IMR-90 (cell line): Measurements from ENCODE around the gene AGGF1.
A peak's percentile ranks its signal among the peaks of the same experiment; 100 is the strongest.

Experiments used
- BHLHE40 ChIP-seq: fragments of 150-350 bp; IDR thresholded peaks from 2 replicates; pipeline ENCODE4 v1.6.1; 2016; ENCODE audit warnings: mild to moderate bottlenecking, low read depth, low read length
- CEBPB ChIP-seq: IDR thresholded peaks from 2 replicates; pipeline ENCODE4 v1.6.1; 2012; ENCODE audit warnings: low read depth, low read length, improper control_type of control experiment
- CHD1 ChIP-seq: IDR thresholded peaks from 2 replicates; pipeline ENCODE4 v1.6.1; 2012; ENCODE audit warnings: low read depth, low read length, improper control_type of control experiment
- FOS ChIP-seq: fragments of 150-350 bp; IDR thresholded peaks from 2 replicates; pipeline ENCODE4 v1.6.1; 2016; ENCODE audit warnings: low read depth, low read length
- MAZ ChIP-seq: IDR thresholded peaks from 2 replicates; pipeline ENCODE4 v1.6.1; 2012; ENCODE audit warnings: low read depth, mild to moderate bottlenecking, low read length, improper control_type of control experiment, moderate library complexity, borderline replicate concordance
- MXI1 ChIP-seq: IDR thresholded peaks from 2 replicates; pipeline ENCODE4 v1.6.1; 2012; ENCODE audit warnings: low read depth, mild to moderate bottlenecking, low read length, moderate library complexity, borderline replicate concordance
- NFE2L2 ChIP-seq: fragments of 150-350 bp; IDR thresholded peaks from 2 replicates; pipeline ENCODE4 v1.6.1; 2016; ENCODE audit warnings: low read depth, mild to moderate bottlenecking, low read length
- POLR2A ChIP-seq: IDR thresholded peaks from 2 replicates; pipeline ENCODE4 v1.6.1; 2012; ENCODE audit warnings: mild to moderate bottlenecking, low read depth, low read length
- RAD21 ChIP-seq: IDR thresholded peaks from 2 replicates; pipeline ENCODE4 v1.6.1; 2012; ENCODE audit warnings: low read length, improper control_type of control experiment
- RFX5 ChIP-seq: IDR thresholded peaks from 2 replicates; pipeline ENCODE4 v1.8.0; 2012; ENCODE audit warnings: low read depth, mild to moderate bottlenecking, low read length, moderate library complexity
- SMC3 ChIP-seq: fragments of 150-350 bp; IDR thresholded peaks from 2 replicates; pipeline ENCODE4 v1.6.1; 2016; ENCODE audit warnings: low read depth, mild to moderate bottlenecking, antibody characterized with exemption, low read length, moderate library complexity
- TF ChIP-seq, protein P1 (sequence below): conservative IDR thresholded peaks from 2 replicates; pipeline ENCODE4 v1.5.1; 2012; ENCODE audit warnings: mild to moderate bottlenecking, low read depth, low read length, improper control_type of control experiment
- TF ChIP-seq, protein P2 (sequence below): fragments of 150-350 bp; IDR thresholded peaks from 2 replicates; pipeline ENCODE4 v1.6.1; 2016; ENCODE audit warnings: low read depth, mild to moderate bottlenecking, low read length, moderate library complexity, borderline replicate concordance
- TF ChIP-seq, protein P3 (sequence below): fragments of 150-350 bp; IDR thresholded peaks from 2 replicates; pipeline ENCODE4 v1.6.1; 2017; ENCODE audit warnings: mild to moderate bottlenecking, antibody characterized with exemption, low read length, low read depth

DNA sequence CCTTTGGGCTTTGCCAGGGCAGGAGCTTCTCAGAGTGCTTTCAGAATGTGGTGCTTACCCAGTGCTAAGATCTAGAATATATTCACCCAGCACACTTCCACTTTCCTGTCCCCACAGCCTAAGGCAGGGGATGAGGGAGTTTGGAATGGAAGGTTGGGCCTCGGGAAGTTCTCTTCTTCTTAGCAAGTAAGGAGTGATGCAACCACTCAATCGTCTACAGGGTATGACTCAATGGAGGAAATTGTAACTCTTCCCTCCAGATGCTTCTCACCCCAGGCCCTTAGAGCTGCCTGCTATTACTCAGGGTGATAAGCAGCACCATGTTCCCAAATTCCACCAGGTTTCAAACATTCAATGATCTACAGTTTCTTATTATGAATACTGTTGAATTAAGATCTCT is 30.8 kb upstream of the AGGF1 start:
- TF ChIP-seq POLR2A (no peak), CEBPB (peak; percentile 88), RAD21 (no peak), BHLHE40 (no peak), RFX5 (no peak), MXI1 (no peak), FOS (no peak), SMC3 (no peak), CHD1 (no peak), MAZ (no peak), NFE2L2 (no peak)
- TF ChIP-seq, protein P1, sequence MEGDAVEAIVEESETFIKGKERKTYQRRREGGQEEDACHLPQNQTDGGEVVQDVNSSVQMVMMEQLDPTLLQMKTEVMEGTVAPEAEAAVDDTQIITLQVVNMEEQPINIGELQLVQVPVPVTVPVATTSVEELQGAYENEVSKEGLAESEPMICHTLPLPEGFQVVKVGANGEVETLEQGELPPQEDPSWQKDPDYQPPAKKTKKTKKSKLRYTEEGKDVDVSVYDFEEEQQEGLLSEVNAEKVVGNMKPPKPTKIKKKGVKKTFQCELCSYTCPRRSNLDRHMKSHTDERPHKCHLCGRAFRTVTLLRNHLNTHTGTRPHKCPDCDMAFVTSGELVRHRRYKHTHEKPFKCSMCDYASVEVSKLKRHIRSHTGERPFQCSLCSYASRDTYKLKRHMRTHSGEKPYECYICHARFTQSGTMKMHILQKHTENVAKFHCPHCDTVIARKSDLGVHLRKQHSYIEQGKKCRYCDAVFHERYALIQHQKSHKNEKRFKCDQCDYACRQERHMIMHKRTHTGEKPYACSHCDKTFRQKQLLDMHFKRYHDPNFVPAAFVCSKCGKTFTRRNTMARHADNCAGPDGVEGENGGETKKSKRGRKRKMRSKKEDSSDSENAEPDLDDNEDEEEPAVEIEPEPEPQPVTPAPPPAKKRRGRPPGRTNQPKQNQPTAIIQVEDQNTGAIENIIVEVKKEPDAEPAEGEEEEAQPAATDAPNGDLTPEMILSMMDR: no peak
- TF ChIP-seq, protein P2, sequence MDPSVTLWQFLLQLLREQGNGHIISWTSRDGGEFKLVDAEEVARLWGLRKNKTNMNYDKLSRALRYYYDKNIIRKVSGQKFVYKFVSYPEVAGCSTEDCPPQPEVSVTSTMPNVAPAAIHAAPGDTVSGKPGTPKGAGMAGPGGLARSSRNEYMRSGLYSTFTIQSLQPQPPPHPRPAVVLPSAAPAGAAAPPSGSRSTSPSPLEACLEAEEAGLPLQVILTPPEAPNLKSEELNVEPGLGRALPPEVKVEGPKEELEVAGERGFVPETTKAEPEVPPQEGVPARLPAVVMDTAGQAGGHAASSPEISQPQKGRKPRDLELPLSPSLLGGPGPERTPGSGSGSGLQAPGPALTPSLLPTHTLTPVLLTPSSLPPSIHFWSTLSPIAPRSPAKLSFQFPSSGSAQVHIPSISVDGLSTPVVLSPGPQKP: no peak
- TF ChIP-seq, protein P3, sequence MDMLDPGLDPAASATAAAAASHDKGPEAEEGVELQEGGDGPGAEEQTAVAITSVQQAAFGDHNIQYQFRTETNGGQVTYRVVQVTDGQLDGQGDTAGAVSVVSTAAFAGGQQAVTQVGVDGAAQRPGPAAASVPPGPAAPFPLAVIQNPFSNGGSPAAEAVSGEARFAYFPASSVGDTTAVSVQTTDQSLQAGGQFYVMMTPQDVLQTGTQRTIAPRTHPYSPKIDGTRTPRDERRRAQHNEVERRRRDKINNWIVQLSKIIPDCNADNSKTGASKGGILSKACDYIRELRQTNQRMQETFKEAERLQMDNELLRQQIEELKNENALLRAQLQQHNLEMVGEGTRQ: no peak
